Vagina (tissue), 2 donors: ENCODE data around the gene CLRN3. TPM values are rescaled to one million over a fixed set of nuclear protein-coding genes. Genes with fewer than 3 reads are reported as not detected.
A peak's percentile ranks its signal among the peaks of the same experiment; 100 is the strongest.

Experiments used
- DNase-seq, 2 donors: peaks; one replicate each; pipeline ENCODE4 v3.0.0-alpha.2; 2017; ENCODE audit errors: extremely low spot score in 2 of 2
- H3K27ac ChIP-seq: fragments of 200-600 bp; sonication (generic); one replicate; pipeline ENCODE4 v1.5.1; 2019
- H3K27me3 ChIP-seq: fragments of 200-600 bp; sonication (generic); one replicate; pipeline ENCODE4 v1.5.1; 2019
- H3K36me3 ChIP-seq, 2 donors: fragments of 200-600 bp; sonication (generic); one replicate each; pipeline ENCODE4 v1.5.1; 2017 to 2019
- H3K4me1 ChIP-seq: fragments of 200-600 bp; sonication (generic); one replicate; pipeline ENCODE4 v1.5.1; 2019
- H3K4me3 ChIP-seq, 2 donors: fragments of 200-600 bp; sonication (generic); 1 replicate in 1 of 2; 2 replicates in 1 of 2; pipeline ENCODE4 v1.5.1; 2016 to 2019
- H3K9me3 ChIP-seq: fragments of 200-600 bp; sonication (generic); one replicate; pipeline ENCODE4 v1.5.1; 2019
- POLR2A ChIP-seq, 2 donors: fragments of 450-650 bp; IDR thresholded peaks; one replicate each; pipeline ENCODE4 v1.6.1; 2017; ENCODE audit warnings: antibody characterized with exemption in 2 of 2, mild to moderate bottlenecking in 2 of 2, moderate library complexity in 2 of 2
- POLR2AphosphoS5 ChIP-seq, 2 donors: sonication (generic); formaldehyde crosslinking; IDR thresholded peaks; one replicate each; pipeline ENCODE4 v1.9.0; 2017; ENCODE audit warnings: antibody characterized with exemption in 2 of 2, mild to moderate bottlenecking in 2 of 2, low read depth in 1 of 2; ENCODE audit not compliant: insufficient read depth in 1 of 2
- intact Hi-C: fragments of 100-400 bp; cut with DNase I; formaldehyde crosslinking; loops from one replicate; pipeline ENCODE4 v1.15.1; 2023
- total RNA-seq: library from RNA; depleted of rRNA; stranded (reverse); fragments of >200 nt; gene quantifications from one replicate; pipeline ENCODE4 v1.2.3, GENCODE V29; 2016
- TF ChIP-seq, protein P1 (sequence below), 3 experiments: fragments of 450-650 bp in 2 of 3; fragments of 200-600 bp in 1 of 3; sonication (generic) in 1 of 3; IDR thresholded peaks; one replicate each; pipeline ENCODE4 v1.5.1; 2017 to 2019; ENCODE audit warnings: antibody characterized with exemption in 3 of 3, mild to moderate bottlenecking in 2 of 3, moderate library complexity in 2 of 3

Gene CLRN3
- total RNA-seq, 1 donor from 2014 or later, result not detected

DNA sequence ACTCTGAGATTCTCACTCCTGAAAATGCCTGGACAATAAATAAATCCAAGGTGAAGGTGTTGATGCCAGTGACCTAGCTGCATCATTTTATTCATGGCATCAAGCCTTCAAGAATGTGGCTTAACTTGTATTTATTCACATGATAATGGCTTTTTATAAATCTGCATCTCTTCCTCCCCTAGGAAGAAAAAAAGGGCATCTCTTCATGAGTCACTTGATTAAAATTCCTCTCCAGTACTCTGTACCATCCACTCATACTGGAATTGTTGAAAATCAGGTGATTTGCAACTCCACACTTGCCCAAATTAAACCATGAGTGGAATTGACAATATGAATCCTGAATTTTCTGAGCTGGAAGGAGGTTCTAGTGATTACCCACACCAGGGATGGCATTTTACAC is 44.3 kb upstream of the CLRN3 start:
- no peaks in the 10 kb centered on the region for H3K4me1 ChIP-seq
- H3K4me3 ChIP-seq, result no peak overlapping the region
- DNase-seq, result no peak
- H3K9me3 ChIP-seq, result no peaks in the 10 kb centered on the region
- intact Hi-C loops, result no loop called here
- TF ChIP-seq POLR2AphosphoS5 (IDR thresholded peaks at IDR 0.05; ENCODE audit: insufficient read depth in 1 of 2, low read depth in 1 of 2) (no peak), POLR2A (IDR thresholded peaks at IDR 0.05) (no peak)
- TF ChIP-seq, protein P1, sequence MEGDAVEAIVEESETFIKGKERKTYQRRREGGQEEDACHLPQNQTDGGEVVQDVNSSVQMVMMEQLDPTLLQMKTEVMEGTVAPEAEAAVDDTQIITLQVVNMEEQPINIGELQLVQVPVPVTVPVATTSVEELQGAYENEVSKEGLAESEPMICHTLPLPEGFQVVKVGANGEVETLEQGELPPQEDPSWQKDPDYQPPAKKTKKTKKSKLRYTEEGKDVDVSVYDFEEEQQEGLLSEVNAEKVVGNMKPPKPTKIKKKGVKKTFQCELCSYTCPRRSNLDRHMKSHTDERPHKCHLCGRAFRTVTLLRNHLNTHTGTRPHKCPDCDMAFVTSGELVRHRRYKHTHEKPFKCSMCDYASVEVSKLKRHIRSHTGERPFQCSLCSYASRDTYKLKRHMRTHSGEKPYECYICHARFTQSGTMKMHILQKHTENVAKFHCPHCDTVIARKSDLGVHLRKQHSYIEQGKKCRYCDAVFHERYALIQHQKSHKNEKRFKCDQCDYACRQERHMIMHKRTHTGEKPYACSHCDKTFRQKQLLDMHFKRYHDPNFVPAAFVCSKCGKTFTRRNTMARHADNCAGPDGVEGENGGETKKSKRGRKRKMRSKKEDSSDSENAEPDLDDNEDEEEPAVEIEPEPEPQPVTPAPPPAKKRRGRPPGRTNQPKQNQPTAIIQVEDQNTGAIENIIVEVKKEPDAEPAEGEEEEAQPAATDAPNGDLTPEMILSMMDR (IDR thresholded peaks at IDR 0.05), result no peak
- no peaks in the 10 kb centered on the region for H3K36me3 ChIP-seq
- no peak overlapping the region for H3K27ac ChIP-seq
- H3K27me3 ChIP-seq, result no peaks in the 10 kb centered on the region

DNA sequence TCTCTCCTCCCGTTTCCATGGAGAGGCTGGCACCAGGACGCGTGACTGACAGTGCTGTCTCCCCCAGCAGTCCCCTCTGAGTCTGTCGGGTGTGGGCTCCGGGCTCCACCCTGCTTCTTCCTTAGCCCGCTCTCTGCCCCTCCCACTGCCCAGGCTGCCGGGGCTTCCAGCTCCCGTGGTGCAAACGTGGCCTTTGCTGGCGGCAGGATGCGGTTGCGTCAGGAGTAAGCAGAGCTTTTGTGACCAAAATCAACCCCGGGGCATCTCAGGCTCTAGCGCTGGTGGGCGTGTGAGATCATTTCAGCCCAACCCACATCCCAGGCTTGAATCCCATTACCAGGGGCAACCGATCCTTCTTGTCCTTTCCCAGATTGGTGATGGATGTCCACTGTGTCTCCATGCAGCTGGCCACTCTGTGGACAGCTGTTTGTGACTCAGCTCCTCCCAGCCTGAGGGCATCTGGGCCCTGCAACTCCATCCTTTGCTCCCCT is 42.4 kb upstream of the CLRN3 start:
- intact Hi-C loops, result no loop called here
- Histone ChIP-seq H3K4me3 (no peak overlapping the region), H3K27ac (no peak overlapping the region), H3K9me3 (no peaks in the 10 kb centered on the region), H3K4me1 (no peaks in the 10 kb centered on the region), H3K36me3 (no peaks in the 10 kb centered on the region), H3K27me3 (no peaks in the 10 kb centered on the region)
- no peak for DNase-seq
- TF ChIP-seq, protein P1 (IDR thresholded peaks at IDR 0.05), result no peak
- no peak for TF ChIP-seq POLR2A (IDR thresholded peaks at IDR 0.05)
- no peak for TF ChIP-seq POLR2AphosphoS5 (IDR thresholded peaks at IDR 0.05; ENCODE audit: insufficient read depth in 1 of 2, low read depth in 1 of 2)

DNA sequence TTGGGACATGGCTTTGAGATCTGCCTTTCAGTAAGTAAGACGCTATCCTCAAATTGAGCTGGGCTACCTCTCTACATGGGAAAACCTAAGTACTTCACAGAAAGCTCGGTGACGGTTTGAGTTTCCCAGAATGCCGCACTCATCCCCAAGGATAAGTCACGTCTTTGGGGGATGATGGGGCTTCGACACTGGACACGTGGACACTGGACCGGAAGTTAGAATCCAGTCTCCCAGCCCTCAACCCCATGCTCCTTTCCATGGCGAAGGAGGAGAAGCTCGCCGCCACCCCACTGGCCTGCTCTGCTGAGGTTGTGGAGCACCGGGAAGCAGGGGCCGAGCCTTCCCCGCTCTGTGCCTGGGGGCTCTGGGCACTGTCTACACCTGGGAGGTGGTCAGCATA is 41.6 kb upstream of the CLRN3 start:
- Histone ChIP-seq H3K4me1 (no peaks in the 10 kb centered on the region), H3K27ac (no peak overlapping the region), H3K27me3 (no peaks in the 10 kb centered on the region), H3K4me3 (no peak overlapping the region), H3K9me3 (no peaks in the 10 kb centered on the region), H3K36me3 (no peaks in the 10 kb centered on the region)
- intact Hi-C loops, result no loop called here
- TF ChIP-seq, protein P1 (IDR thresholded peaks at IDR 0.05), result no peak
- TF ChIP-seq POLR2A (IDR thresholded peaks at IDR 0.05), result no peak
- no peak for TF ChIP-seq POLR2AphosphoS5 (IDR thresholded peaks at IDR 0.05; ENCODE audit: insufficient read depth in 1 of 2, low read depth in 1 of 2)
- peak in 1 of 2 donors; percentile 69 for DNase-seq

DNA sequence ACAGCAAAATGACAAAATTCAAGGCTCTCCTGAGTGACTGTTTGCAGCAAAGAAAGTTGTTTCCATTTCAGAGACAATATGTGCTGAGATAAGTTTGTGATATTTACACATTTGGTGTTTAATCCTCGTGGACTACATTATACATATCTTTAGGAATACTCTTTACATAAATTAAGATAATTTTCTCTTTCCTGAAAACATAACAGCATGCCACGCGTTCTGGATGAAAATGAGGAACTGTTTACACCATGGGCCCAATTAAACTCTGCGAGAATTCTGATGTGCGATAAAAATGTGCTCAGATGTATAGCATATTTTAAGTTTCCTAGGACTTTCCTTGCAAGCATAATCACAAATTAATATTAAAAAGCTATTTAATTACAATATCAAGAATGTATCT is 40.5 kb upstream of the CLRN3 start:
- DNase-seq, result no peak
- Histone ChIP-seq H3K4me3 (no peak overlapping the region), H3K9me3 (no peaks in the 10 kb centered on the region), H3K27me3 (no peaks in the 10 kb centered on the region), H3K27ac (no peak overlapping the region), H3K4me1 (no peaks in the 10 kb centered on the region), H3K36me3 (no peaks in the 10 kb centered on the region)
- TF ChIP-seq POLR2A (IDR thresholded peaks at IDR 0.05) (no peak), POLR2AphosphoS5 (IDR thresholded peaks at IDR 0.05; ENCODE audit: insufficient read depth in 1 of 2, low read depth in 1 of 2) (no peak)
- TF ChIP-seq, protein P1 (IDR thresholded peaks at IDR 0.05), result no peak
- intact Hi-C loops, result no loop called here

DNA sequence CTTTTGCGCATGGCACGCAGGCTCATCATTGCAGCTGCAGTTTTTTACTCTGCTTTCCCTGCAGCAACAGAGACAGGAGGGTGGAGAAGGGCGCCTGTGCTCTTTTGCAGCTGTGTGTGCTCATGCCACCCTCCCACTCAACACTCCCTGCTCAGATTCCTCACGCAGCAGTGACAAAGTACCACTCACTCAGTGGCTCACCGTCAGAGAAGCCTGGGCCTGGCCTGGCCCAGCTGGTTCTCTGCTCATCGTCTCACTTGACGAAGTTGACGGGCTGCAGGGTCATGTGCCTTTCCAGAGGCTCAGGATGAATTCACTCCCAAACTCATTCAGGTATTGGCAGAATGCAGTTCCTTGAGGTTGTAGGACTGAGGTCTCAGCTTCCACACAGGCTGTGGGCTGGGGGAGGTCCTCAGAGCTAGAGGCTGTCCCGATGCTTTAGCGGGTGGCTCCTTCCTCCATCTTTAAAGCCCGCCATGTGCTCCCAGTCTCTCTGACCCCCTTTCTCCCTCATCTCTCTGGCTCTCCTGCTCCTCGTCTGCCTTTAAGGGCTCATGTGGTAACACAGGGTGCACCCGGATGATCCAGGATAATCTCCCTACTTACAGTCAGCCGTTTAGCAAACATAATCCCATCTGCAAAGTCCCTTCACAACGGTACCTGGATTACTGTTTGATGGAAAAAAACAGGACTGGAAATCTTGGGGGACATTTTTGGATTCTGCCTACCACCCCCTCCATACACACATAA is 40.0 kb upstream of the CLRN3 start:
- TF ChIP-seq POLR2A (IDR thresholded peaks at IDR 0.05) (no peak), POLR2AphosphoS5 (IDR thresholded peaks at IDR 0.05; ENCODE audit: insufficient read depth in 1 of 2, low read depth in 1 of 2) (no peak)
- TF ChIP-seq, protein P1 (IDR thresholded peaks at IDR 0.05), result no peak
- Histone ChIP-seq H3K9me3 (no peaks in the 10 kb centered on the region), H3K4me3 (no peak overlapping the region), H3K4me1 (no peaks in the 10 kb centered on the region), H3K27ac (no peak overlapping the region), H3K36me3 (no peaks in the 10 kb centered on the region), H3K27me3 (no peaks in the 10 kb centered on the region)
- DNase-seq, result no peak
- intact Hi-C loops, result no loop called here
